Measurements from ENCODE around the gene VGF. TPM values are rescaled to one million over a fixed set of nuclear protein-coding genes. Genes with fewer than 3 reads are reported as not detected.

The VGF gene
- total RNA-seq, 1 experiment from 2014 or later: 0.48 TPM

DNA sequence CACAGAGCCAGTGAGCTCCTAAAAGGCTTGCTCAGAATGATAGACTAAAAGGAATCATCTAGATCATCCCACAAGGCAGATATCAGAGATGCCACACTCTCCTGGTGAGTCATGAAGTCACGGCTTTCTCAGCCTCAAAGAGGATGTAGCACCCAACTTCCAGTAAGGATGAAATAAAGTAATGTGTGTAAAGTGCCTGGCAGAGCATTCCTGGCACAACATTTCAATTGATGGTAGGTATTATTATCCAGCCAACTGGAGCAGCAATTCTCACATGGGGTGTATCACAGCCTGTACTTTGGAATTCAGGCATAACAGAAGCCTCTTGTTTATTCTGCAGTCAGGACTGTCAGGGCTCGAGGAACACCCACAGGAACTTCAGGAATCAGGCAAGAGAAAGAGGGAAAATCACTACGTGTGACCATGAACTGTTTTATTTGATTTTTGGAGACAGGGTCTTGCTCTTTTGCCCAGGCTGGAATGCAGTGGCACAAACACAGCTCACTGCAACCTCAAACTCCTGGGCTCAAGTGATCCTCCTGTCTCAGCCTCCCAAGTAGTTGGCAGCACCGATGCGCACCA is 20.0 kb upstream of the VGF start:
- no peak for DNase-seq (ENCODE audit: low spot score)

DNA sequence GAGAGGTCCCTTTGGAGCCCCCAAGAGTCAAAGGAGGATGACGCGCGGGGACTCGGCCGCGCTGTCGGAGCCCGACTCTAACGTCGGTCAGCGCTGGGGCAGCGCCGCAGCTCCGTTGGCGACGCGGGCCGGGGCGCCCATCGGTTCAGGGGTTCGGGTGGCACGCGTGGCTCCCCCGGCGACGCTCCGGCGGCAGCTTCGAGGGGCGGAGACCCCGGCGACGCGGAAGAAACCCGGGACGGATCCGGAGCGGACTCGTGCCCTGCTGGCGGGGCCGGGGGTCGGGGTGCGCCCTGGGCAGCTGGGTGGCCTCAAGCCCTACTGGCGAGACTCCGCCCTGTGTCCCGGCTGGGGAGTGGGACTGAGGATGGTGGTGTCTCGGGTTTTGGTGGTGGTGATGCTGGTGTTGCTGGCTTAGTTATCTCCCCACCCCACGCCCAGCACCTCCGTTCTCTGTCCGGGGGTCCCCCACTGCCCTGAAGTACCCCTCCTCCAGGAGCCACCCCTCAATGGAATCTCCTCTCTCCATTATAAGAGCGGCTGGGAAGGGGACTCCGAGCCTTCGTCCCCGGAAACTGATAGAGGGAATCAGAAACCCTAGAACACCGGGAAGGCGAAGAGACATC is 14.9 kb upstream of the VGF start, which contains the start of gene NAT16:
TSS of gene NAT16 (minus strand) at position 164 of the 626 bp plus-strand sequence. CDS start 5,486 bp downstream, outside the sequence.
- DNase-seq (ENCODE audit: low spot score): no peak

DNA sequence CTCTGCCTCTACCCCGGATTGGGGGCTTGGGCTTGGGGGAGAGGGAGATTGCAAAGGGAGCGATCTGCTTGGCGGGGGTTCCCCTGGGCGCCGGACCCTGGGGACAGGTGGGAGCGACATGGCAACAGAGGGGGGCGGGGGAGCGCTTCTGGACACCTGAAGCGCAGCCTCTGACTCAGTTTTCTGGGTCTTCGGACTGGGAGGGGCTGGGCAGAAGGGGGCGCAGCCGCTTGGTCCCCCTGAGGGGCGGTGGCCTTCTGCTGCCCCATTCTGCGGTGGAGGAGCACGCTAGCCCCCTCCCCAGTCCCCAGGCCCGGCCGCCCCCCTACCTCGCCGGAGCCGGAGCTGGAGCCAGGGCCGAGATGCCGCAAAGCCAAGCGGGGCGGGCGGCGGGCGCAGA is 14.3 kb upstream of the VGF start:
- DNase-seq (ENCODE audit: low spot score): no peak

DNA sequence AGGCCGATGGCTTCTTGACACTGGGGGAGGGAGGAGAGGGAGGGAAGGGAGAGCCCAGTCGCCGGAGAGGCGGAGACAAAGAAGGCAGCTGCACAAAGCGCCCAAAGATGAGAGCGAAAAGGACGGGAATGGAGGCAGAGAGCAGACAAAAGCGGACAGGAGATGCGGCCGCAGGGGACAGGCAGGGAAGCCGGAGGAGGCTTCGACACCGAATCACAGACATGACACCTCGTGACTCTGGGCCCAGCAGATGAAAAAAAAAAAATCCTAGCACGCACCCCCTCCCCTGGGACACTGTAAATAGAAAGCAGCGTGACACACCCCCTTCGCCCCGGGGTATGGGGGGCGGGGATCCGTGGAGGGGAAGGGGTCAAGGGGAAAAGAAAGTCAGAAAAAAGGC is 13.7 kb upstream of the VGF start:
- no peak for DNase-seq (ENCODE audit: low spot score)

DNA sequence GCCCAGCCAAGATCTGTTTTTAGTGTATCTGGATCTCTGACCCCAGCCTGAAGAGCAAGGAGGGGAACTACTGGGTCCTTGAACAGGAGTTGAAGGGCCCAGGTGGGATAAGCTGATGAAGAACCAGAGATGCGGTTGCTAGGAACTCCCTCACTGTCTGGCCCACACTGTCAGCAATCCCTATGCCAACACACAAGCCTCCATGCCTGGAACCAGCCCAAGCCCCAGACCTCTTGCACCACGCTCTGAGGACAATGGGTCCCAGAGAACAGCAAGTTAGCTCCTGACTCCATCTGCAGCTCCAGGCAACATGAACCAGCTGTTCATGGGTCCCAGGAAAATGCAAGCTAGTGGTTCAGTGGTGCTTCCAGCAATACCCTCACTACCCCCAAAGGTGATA is 12.3 kb upstream of the VGF start:
- no peak for DNase-seq (ENCODE audit: low spot score)

DNA sequence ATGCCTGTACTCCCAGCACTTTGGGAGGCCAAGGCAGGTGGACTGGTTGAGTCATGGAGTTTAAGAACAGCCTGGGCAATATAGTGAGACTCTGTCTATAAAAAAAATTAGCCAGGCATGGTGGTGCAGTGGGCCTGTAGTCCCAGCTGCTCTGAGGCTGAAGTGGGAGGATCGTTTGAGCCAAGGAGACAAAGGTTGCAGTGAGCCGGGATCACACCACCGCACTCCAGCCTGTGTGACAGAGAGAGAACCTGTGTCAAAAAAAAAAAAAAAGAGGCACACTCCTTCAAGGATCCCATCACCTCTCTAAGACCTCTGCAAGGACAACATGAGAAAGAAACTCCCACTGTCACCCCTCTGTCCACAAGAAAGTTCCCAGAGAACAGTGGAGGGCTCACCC is 10.3 kb upstream of the VGF start:
- DNase-seq (ENCODE audit: low spot score): no peak

DNA sequence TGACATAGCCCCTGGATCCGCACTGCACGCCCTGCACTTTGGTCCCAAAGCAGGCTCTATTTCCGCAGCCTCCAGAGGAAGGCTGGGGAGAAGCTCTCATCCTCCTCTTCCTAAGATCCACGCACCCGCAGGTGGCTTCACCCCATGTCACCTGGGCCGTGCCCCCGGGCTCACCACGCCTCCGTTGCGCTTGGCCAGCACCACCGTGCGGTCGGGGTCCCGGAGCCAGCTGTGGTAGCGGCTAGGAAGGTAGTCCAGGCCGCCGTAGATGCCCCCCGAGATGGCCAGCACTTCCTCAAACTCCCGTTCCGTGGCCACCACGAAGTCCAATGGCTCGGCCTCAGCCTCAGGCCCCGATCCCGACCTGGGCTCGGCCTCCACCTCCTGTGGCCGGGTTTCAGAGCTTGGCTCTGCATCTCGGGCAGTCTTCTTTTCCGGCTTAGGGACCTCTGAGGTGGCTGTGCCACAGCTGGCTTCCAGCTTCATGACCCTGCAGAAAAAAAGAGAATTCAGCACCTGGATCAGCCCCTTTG is 9.0 kb upstream of the VGF start:
- no peak for DNase-seq (ENCODE audit: low spot score)

DNA sequence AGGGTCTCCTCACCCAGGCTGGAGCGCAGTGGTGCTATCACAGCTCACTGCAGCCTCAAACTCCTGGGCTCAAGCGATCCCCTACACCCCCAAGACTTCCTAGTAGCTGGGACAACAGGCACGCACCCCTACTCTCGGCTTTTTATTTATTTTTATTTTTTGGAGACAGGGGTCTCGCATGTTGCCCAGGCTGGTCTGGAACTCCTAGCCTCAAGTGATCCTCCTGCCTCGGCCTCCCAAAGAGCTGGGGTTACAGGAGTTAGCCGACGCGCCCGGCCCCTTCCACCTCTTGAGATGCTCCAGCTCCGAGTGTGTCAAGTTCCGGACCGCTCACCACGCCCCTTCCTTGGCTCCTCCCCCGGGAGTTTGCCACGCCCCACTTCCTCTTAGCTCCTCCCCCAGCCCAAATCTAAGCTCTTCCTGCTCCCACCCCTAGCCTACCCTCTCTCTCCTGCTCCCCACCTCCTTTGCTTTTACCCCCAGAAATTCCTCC is 8.4 kb upstream of the VGF start:
- DNase-seq (ENCODE audit: low spot score): peak; percentile 80

DNA sequence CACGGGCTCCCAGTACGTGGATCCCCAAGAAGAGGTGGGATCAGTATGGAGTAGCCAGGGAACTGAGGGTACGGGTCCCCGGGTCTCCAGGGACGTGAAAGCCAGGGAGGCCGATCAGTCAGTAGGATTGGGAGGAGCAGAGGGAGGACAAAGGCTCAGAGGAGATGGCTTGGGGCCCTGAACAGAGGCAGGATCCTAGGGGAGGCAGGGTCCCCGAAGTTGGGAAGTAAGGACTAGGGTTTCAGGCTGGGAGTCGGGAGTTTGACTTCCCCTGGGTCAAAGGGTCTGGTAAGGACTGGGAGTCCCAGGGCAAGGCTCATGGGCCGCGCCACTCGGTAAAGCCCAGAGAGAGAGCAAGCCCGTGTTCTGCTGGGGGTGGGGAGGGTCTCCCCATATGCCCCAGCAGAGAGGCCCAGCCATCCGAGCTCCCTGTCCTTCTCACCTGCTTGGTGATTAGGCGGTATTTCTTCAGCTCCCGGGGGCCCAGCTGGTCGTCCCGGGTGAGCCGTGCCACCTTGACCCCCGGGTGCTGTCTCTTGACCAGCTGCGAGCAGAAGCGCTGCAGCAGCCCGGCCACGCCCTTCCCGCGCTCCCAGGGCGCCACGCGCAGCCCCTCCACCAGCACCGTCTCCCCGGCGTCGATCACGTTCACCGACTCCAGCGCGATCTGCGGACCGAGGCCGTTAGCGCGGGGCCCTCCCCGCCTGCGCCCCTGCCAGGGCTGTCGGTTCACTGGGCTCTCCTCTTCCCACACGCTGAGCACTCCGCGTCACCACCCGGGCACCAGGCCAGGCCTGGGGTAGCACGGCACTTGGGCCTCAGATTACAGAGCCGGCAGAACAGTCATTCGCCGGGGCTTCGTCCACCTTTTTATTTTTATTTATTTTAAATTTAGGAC is 7.7 kb upstream of the VGF start:
- DNase-seq (ENCODE audit: low spot score): peak; percentile 85

DNA sequence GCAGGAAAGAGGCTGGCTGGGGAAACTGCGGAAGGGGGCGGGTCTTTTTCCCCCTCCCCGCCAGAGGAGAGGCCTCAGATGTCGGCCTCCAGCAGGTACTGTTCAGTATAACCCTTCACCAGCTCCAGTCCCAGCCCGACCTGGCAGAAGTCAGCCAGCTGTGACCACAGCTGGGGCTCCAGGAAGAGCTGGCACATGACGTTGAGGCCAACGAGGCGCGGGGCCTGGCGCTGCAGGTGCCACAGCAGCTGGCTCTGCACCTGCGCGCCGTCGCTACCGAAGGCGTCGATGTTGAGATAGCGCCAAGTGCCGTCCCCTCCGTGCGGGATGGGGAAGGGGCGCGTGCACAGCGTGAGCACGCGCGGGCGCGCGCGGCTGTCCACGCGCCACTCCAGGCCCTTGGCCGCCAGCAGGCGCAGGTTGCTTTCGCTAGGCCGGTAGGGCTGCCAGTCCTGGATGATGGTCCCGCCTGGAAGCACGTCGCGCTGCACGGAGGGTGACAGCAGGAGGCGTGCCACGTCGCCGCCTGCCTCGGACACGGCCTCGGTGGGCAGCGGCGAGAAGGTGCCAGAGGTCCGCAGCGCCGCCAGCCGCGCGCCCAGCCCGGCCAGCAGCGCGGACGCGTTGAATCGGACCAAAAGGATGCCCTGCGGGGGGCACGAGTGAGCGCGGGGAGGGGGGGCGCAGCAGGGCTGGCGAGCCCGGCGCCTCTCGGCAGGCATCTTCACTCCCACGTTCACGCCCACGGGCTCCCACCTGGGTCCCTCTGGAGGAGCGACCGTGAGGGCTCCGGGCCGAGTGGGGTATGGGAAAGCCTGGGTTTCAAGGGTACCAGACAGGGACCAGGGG is 6.9 kb upstream of the VGF start:
- DNase-seq (ENCODE audit: low spot score): no peak

DNA sequence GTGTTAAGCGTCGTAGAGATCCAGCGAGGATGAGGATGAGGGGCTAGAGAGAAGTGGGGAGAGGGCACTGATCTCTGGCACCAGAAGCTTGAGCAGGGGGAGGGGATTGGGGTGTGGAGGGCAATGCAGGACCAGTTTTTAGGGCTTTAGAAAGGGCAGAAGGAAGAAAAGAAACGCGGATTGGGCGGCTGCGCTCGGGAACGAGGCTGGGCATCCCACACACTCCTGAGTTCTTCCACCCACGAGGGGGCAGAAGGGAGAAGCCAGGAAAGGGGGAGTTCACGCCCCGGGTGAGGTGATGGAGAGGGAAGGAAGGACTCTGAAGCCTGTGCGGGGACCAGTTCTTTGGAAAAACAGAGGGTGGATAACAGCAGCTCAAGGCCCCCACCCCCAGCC is 6.1 kb upstream of the VGF start:
- DNase-seq (ENCODE audit: low spot score): peak; percentile 52

DNA sequence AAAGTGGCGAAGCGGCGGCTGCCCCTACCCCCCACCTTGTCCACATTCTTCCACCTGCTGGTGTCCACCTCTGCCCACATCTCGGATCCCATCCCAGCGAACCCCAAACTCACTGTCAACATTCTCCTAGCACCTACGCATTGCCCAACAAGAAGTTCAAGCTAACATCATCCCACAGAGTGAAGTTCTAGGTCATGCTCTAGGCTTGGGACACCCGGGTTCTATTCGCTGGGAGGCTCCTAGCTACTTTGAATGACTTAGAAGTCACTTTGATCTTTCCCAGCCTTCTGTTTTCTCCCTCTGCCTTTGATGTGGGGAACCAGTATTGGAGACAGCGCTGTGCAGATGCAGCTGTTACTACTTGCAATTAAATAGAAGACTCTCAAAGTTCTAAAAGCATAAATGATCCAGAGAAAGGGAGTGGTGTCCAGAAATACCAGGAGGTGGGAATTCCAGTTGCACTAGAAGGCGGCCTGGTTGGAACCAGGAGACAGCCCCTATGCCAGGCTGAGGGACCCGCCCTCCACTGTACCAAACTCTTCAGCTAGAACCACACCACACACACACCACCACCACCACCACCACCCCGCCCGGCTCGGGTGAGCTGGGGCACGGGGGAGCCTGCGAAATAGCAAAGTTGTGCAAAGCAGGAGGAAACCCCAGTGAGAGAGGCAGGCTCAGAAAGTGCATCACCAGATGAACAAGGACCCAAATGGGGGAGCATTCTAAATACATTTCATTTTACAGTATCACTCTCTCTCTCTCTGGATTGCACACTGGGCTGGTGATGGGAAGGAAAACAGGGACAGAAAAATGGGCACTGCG is 5.5 kb upstream of the VGF start:
- DNase-seq (ENCODE audit: low spot score): no peak

DNA sequence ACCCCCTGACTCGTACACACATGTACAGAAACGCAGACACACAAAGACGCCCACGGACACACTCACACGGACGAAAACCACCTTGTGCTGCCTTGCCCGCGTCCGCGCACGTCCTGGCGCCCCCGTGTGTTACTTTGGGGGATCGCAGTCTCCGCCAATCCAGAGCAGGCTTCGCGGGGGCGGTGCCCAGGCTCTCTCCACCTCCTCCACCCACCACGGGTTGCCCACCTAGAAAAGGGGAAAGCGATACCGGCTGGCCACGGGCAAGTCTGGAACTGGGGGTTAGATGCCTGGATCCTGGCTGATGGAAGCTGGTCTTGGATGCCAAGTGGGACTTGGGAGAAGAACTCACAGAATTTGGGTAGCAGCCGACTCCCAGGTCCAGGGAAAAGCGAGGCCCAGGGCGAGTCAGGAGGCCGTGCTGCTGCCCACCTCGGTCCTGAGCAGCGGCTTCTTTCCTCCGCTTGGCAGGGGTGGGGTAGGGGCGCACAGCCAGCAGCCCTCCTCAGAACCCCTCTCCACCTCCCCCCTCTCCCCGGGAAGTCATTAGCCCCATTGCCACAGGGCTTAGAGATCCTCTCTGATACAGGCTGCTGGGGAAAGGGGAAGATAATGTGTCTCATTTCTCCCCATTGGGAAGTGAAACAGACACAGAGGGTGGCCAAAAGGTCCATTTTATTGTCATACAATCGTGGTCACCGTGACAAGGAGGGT is 4.6 kb upstream of the VGF start:
- peak; percentile 71 for DNase-seq (ENCODE audit: low spot score)

DNA sequence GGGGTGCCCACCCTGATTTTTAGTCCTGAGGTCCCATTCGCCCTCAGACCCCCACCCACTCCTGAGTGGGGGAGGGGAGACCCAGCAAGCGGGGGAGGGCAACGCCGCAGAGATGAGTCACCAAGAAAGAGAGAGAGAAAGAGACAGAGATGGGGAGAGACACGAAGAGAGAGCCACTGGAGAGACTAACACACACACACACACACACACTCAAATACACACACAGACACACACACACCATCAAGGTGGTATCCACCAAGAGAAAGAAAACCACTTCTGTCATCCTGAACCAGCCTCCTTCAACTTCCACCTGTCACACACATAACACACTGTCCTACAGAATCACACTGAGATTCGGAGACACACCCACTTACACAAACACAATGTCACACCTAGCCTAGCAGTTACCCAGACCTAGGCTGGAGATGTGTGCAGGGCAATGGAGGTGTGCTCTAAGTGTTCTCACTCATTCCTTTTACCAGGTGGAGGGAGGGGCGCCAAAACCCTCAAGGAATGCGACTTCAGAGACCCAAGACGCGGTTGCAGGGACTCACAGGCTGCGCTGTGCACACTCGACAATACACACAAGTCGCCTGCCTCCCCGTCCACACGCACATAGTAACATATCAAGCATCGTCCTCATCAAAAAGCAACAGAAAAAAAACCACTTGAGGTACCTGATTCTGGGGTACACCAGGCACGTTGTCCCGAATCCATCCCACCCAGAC is 3.9 kb upstream of the VGF start:
- no peak for DNase-seq (ENCODE audit: low spot score)

DNA sequence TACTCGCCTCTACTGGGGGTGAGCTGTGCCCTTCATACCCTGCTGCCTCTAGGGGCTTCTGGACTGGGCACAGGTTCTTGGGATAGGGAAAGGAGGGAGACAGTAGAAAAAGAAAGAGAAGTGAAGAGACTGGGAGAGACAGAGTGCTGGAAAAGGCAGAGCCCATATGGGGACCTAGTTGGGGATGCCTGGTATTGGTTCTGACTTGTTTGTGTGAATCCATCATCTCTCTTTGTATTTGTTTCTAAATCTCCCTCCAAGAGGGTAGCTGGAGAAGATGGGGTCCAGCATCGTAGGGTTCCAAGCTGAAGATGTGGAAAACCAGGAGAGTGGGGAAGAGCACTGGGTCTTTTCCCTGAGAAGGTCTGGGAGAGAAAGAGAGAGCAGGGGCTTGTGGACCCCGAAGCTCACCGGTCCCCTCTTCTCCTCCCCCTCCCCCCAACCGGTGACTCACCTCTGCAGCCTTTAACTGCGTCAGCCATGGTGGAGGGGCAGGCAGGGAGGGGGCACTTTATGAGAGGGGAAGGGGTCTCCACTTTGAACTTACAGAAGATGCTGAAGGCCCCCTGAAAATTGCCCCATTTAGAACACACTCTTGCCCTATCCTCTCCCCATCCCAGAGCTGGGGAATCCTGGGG is 3.2 kb upstream of the VGF start:
- DNase-seq (ENCODE audit: low spot score): no peak

DNA sequence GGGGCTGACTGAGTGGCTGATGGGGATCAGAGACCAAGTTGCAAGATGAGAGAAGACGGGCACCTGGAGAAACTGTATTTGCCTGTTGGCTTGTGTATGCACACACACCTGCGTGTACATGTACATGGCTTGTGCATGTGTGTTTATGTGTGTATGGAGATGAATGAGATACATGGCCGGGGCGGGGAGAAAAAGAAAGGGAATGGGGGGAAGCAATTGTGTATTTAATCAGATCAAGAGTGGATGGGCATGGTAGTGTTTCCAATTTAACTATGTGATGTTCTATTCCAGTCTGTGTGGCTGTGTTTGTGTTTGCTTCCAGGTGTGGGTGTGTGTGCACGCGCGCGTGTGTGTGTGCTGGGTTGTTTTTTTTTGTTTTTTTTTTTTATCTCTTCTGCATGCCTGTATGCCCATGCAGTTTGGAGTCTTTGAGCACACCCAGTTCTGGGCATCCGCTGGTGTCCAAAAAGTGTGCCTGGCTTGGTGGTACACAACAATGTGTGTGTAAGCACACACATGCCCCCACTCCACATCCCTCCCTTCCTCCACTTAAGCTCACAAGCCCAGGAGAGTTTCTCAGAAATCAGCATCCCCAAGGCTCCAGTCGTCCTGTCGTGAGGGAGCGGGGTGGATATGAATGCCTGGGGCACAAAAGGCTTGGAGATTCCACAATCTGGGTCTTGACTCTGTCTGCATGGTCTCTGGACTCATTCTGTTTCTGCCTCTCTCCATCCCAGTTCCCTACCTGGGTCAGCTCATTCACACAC is 2.5 kb upstream of the VGF start:
- DNase-seq (ENCODE audit: low spot score): no peak

DNA sequence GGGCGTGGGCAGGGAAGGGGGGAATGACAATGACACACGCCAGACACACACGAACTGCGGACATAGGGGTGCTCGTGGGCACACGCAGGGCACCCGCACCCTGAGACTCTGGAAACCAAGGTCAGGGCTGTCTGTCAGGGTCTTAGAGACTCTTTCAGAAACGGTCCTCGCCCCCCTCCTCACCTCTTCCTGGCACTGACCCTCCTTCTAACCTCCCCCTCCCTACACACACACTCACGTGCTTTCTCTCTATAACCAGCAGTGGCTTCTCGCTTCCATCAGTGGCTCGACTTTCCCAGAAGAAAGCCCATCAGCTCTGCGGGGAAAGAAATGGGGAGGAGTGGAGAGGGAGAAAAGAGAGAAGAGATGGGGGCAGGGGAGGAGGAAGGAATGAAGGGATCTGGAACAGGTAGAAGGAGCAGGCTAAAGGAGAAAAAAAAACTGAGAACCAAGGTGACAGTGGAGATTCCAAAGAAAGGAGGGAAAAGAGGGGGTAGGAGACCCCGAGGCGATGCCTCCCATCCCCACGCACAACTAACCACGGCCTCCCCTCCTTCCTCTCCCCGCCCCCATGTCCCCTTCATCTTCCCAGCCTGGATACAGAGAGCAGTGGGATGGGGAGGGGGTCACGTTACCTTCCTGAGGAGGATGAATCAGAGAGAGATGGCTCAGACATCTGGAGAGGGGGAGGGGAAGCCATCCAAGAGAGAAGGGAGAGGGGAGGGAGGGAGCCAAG is 1.7 kb upstream of the VGF start:
- DNase-seq (ENCODE audit: low spot score): no peak

Data from HT-29 (cell line).